HFF-Myc (cell line): Measurements from ENCODE around the gene DLK1.

ENCODE experiments used
- DNase-seq: peaks from one replicate; pipeline ENCODE4 v3.0.0-alpha.2; 2011; ENCODE audit warnings: low read depth; ENCODE audit errors: extremely low read depth
- H3K4me3 ChIP-seq: replicated peaks from 2 replicates; pipeline ENCODE4 v1.5.1; 2011; ENCODE audit warnings: low read depth, mild to moderate bottlenecking, control low read depth, low read length
- TF ChIP-seq, protein P1 (sequence below): IDR thresholded peaks from 2 replicates; pipeline ENCODE4 v1.5.1; 2012; ENCODE audit warnings: mild to moderate bottlenecking, low read depth, low read length, control low read depth; ENCODE audit errors: missing control alignments

Gene DLK1

DNA sequence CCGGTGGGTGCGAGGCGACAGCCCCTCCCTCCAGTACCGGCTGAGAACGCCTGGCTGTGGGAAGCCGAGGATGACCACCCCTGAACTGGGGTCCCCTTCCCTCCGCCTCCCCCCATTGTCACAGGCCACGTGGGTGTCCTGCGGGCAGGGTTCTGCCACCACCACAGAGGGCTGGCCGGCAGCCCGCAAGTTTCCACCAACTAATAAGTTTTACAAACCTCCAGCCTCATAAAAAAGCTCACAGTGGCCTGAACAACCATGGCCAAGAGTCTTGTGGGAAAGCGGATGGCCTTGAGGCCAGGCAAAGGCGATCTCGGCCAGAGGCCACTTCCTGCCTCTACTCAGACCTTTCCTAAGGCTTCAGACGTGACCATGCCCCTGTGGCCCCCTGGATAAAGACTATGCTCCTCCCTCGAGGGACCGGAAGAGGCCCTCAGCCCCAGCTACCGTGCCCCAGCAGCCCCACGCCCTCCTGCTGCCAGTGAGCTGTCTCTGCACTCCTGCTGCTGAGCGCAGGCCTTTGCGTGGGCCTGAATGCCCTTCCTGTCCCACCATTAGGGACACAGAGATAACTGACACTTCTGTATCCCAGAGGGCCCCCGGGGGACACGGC lies 46.1 kb upstream of the DLK1 start:
- no peak overlapping the region for H3K4me3 ChIP-seq

DNA sequence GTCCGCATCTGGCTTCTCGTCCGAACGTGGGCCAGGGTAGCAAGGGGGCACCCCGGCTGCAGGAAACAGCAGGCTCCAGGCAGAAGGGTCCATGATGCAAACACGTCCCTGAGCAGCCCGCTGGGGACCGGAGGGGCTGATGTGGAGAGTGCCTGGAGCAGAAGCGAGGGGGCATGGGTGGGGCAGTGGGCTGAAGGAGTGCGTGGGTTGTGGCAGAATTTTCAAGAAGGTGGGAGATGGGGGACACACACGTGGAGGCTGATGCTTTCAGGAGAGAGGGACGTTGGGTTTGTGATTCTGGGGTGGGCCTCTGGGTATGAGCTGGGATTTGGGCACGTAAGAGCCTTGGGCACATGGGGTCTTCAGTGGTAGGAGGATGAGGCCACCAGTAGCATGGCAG lies 45.6 kb upstream of the DLK1 start:
- DNase-seq: no peak
- no peak overlapping the region for H3K4me3 ChIP-seq
- TF ChIP-seq, protein P1, sequence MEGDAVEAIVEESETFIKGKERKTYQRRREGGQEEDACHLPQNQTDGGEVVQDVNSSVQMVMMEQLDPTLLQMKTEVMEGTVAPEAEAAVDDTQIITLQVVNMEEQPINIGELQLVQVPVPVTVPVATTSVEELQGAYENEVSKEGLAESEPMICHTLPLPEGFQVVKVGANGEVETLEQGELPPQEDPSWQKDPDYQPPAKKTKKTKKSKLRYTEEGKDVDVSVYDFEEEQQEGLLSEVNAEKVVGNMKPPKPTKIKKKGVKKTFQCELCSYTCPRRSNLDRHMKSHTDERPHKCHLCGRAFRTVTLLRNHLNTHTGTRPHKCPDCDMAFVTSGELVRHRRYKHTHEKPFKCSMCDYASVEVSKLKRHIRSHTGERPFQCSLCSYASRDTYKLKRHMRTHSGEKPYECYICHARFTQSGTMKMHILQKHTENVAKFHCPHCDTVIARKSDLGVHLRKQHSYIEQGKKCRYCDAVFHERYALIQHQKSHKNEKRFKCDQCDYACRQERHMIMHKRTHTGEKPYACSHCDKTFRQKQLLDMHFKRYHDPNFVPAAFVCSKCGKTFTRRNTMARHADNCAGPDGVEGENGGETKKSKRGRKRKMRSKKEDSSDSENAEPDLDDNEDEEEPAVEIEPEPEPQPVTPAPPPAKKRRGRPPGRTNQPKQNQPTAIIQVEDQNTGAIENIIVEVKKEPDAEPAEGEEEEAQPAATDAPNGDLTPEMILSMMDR: no peak

More for the DNA sequence above, 46.1 kb upstream of the DLK1 start:
- DNase-seq: no peak
- TF ChIP-seq, protein P1: no peak

DNA sequence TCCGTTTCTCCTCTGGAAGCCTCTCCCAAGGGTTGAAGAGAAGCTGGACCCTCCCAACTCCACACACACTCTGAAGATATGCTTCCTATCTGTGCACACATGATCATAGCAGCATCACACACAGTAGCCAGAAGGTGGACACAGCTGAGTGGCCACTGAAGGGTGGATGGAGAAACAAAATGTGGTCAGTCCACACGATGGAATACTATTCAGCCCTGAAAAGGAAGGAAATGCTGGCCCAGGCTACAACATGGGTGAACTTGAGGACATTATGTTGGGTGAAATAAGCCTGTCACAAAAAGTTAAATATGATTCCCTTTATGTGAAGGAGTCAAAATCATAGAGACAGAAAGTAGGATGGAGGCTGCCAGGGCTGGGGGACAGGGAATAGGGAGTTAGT lies 43.9 kb upstream of the DLK1 start:
- TF ChIP-seq, protein P1: no peak
- no peak for DNase-seq
- H3K4me3 ChIP-seq: no peak overlapping the region

DNA sequence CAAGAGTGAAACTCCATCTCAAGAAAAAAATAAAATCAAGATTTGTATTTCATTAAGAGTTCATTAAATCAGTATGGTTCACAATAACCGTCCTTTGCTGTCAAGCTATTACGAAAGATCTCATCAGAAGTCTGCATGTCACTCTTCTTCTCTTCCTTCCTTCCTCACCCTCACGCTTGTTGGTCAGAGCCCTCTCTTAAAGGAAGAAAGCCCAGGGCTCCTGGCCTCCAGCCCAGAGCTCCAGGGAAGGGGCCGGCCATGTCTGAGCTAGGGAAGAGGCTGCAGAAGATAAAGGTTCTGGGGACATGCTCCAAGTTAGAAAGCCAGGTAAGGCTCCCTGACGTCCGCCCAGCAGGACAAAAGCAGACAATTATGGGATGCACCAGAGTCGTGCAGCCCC lies 43.1 kb upstream of the DLK1 start:
- no peak overlapping the region for H3K4me3 ChIP-seq
- TF ChIP-seq, protein P1: no peak
- DNase-seq: no peak

DNA sequence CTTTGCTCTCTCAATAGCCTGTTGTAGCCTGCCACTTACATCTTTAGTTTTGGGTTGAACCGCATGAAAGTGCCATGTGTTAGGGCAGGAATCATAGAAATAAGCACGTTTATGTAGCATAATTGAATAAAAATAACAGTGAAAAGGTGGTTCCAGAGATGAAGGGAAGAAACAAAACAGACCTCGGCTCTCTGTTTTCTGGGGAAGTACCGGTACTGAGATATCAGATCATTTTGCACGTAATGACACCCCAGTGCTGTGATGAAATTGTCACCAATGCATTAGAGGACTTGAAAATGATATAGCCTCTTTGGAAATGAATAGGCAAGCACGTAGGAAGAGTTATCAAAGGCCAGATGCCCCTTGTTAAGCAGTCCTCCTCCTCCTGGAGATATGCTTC lies 42.5 kb upstream of the DLK1 start:
- TF ChIP-seq, protein P1: no peak
- H3K4me3 ChIP-seq: no peak overlapping the region
- DNase-seq: no peak

DNA sequence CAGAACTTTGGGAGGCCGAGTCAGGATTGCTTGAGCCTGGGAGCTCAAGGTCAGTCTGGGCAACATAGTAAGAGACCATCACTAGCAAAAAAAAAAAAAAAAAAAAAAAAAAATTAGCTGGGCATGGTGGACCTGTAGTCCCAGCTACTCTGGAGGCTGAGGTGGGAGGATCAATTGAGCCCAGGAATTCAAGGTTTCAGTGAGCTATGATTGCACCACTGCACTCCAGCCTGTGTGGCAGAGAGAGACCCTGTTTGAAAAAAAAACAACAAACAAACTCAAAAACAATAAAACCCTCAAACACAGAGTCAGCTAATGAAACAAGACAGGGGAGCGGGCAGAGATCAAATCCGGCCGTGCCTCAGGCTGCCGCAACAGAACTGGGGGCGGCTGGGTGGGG lies 41.7 kb upstream of the DLK1 start:
- H3K4me3 ChIP-seq: no peak overlapping the region
- no peak for DNase-seq
- TF ChIP-seq, protein P1: no peak

GRCh38 chr14:100686858-100687257 lies 39.8 kb upstream of the DLK1 start:
- DNase-seq: no peak
- TF ChIP-seq, protein P1: no peak
- H3K4me3 ChIP-seq: no peak overlapping the region
